Stomach (tissue), 4 donors: Measurements from ENCODE around the gene DCDC2.
"Not testable (repeated sequence)": the region's sequence is repeated elsewhere in the genome, so short reads cannot be mapped to it uniquely, and the experiment has no call there.

Experiments used
- POLR2A ChIP-seq, 4 donors: fragments of 450-650 bp; IDR thresholded peaks; one replicate each; pipeline ENCODE4 v1.6.1; 2016; ENCODE audit warnings: antibody characterized with exemption in 4 of 4, control low read depth in 2 of 4, mild to moderate bottlenecking in 1 of 4, moderate library complexity in 1 of 4
- POLR2AphosphoS5 ChIP-seq, 3 donors: sonication (generic); formaldehyde crosslinking; IDR thresholded peaks; one replicate each; pipeline ENCODE4 v1.6.1; 2016; ENCODE audit warnings: antibody characterized with exemption in 3 of 3
- TF ChIP-seq, protein P1 (sequence below), 7 experiments: fragments of 450-650 bp in 4 of 7; fragments of 200-600 bp in 3 of 7; sonication (generic) in 3 of 7; IDR thresholded peaks; one replicate each; pipeline ENCODE4 v1.5.1; 2016 to 2019; ENCODE audit warnings: antibody characterized with exemption in 7 of 7, control low read depth in 2 of 7, mild to moderate bottlenecking in 1 of 7

DNA sequence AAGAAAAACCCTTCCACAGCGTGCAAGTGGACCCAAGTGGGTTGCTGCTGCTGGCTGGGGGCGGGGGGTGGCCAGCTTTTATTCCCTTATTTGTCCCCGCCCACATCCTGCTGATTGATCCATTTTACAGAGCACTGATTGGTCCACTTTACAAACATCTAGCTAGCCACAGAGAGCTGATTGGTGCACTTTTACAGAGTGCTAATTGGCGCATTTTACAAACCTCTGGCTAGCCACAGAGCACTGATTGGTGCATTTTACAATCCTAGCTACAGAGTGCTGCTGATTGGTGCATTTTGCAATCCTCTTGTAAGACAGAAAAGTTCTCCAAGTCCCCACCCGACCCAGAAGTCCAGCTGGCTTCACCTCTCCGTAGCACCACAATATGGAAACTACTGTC, 99.6 kb downstream of the DCDC2 start:
- TF ChIP-seq POLR2A, POLR2AphosphoS5 (IDR thresholded peaks at IDR 0.05): not testable (repeated sequence)
- TF ChIP-seq, protein P1, sequence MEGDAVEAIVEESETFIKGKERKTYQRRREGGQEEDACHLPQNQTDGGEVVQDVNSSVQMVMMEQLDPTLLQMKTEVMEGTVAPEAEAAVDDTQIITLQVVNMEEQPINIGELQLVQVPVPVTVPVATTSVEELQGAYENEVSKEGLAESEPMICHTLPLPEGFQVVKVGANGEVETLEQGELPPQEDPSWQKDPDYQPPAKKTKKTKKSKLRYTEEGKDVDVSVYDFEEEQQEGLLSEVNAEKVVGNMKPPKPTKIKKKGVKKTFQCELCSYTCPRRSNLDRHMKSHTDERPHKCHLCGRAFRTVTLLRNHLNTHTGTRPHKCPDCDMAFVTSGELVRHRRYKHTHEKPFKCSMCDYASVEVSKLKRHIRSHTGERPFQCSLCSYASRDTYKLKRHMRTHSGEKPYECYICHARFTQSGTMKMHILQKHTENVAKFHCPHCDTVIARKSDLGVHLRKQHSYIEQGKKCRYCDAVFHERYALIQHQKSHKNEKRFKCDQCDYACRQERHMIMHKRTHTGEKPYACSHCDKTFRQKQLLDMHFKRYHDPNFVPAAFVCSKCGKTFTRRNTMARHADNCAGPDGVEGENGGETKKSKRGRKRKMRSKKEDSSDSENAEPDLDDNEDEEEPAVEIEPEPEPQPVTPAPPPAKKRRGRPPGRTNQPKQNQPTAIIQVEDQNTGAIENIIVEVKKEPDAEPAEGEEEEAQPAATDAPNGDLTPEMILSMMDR (IDR thresholded peaks at IDR 0.05) = not testable (repeated sequence)
